ENCODE measurements around the gene PTTG2.

DNA sequence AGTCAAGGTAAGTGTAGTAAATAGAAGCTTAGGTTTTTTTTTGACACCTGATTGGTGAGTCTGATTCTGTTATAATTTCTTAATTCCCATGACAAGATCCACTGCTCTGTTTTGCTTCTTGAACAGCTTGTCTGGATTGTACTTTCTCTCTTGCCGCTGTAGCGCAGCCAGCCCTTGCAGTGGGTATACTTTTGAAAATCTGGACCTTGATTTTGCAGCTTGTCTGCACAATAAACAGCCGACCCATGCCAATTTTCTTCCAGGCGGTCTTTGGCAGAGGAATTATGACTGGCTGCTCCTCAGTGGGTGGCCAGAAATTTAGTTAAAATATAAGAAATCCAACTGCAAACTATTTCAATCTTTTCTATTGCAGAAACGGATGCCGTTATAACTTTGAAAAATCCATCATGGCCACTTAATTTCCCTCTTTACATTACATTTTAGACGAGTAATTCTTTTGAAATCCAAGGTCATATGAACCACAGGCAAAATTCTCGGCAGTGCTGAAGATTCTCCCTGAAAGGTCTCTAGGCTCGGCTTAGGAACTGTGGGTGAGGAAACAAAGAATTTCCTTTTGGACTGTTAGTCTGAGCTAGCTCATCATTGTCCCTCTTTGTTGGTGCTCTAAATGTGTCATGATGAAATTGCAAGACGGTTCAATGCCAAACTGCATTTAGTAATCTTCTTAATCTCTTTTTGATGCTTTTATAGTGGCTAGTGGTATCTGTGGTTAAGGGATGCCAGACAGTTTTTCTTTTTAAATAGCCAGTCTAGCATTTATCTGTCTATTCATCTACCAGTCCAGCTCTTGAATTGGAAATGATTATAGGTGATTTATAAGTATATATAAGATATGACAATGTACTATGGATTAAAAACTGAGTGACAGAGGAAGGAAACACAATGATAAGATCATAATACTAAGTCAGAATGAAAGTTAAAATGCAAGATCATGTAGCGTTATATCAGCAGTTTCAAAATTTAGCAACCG, 31.5 kb upstream of the PTTG2 start:
- TF ChIP-seq GABPA (IDR thresholded peaks at IDR 0.05; ENCODE audit: low read depth, low read length) (no peak), GABPA (CRISPR knock-in tag; IDR thresholded peaks at IDR 0.05; ENCODE audit: low read depth) (no peak), ZNF274 (CRISPR knock-in tag; IDR thresholded peaks at IDR 0.05) (no peak), GABPB1 (CRISPR knock-in tag; IDR thresholded peaks at IDR 0.05) (no peak)
- TF ChIP-seq, protein P1, sequence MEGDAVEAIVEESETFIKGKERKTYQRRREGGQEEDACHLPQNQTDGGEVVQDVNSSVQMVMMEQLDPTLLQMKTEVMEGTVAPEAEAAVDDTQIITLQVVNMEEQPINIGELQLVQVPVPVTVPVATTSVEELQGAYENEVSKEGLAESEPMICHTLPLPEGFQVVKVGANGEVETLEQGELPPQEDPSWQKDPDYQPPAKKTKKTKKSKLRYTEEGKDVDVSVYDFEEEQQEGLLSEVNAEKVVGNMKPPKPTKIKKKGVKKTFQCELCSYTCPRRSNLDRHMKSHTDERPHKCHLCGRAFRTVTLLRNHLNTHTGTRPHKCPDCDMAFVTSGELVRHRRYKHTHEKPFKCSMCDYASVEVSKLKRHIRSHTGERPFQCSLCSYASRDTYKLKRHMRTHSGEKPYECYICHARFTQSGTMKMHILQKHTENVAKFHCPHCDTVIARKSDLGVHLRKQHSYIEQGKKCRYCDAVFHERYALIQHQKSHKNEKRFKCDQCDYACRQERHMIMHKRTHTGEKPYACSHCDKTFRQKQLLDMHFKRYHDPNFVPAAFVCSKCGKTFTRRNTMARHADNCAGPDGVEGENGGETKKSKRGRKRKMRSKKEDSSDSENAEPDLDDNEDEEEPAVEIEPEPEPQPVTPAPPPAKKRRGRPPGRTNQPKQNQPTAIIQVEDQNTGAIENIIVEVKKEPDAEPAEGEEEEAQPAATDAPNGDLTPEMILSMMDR (CRISPR knock-in tag; IDR thresholded peaks at IDR 0.05): no peak

All from HepG2 (cell line).